Measurements from ENCODE around the gene MAD2L2.

MAD2L2 gene

GRCh38 chr1:11682287-11682771 is 1.4 kb upstream of the MAD2L2 start:
- no peak for DNase-seq (ENCODE audit: low read depth)

DNA sequence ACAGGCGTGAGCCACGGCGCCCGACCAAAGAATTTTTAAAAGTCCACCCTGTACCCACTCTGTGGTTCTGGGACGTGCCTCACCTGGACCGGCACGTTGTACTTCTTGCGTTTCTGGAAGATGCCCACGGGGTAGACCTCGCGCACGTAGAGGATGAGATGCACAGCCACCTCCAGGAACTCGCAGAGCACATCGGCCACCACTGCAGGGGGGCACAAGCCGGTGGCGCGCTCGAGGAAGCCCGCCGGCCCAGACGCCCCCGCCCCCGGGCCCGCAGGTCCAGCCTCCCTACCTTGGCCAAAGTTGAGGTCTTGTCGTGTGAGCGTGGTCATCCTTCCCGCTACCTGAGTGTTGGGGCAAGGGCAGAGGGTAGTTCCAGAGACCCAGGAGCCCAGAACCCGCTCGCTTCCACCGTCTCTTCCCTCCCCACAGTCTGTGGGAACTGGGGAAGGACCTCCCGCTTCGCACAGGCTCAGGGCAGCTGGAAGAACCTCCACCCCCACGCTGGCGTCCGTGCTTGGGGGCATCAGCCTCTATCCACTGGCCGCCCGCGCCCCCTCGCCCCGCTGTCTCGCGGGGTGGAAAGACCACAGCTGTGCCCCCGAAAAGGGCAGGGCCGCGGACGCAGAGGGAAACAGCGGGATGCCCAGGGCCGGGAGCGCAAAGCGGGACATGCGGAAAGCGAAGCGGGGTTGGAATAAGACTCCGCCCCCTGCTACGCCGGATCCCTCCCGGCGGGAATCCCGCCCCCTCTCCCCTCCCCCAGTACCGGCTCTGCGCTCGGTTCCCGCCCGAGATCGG is 478 bp downstream of the MAD2L2 start:
- DNase-seq (ENCODE audit: low read depth) = no peak

GRCh38 chr1:11678442-11678841 is 2.5 kb downstream of the MAD2L2 start:
- no peak for DNase-seq (ENCODE audit: low read depth)

DNA sequence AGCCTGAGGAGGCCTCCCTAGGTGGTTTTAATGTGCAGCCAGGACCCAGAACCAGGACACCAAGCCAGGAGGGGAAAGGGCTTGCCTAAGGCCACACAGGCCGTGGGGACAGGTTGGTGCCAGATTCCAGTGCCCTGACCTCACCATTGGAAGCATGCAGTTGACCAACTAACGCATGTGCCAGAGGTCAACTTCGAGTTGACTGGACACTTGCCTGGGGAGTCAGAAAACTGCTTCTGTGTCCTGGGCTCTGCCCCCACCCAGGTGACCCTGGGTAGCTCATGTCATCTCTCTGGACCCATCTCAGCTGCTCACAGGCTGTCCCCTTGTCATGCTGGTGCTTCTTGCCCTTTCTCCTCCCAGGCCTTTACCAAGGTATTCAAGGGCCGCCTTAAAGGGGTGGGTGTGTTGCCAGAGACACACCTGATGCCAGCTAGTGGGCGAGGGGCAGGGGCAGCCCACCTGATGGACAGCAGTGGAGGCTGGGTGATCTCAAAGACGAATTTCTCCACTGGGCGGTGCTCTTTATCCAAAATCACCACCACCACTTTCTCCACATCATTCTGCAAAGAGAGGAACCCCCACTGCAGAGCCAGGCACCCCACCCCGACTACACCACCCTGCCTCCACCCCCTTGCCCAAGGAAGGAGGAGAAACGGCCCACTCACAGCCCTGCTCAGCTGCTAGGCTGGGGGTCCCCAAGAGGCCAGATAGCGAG is 4.4 kb downstream of the MAD2L2 start:
- no peak for DNase-seq (ENCODE audit: low read depth)

DNA sequence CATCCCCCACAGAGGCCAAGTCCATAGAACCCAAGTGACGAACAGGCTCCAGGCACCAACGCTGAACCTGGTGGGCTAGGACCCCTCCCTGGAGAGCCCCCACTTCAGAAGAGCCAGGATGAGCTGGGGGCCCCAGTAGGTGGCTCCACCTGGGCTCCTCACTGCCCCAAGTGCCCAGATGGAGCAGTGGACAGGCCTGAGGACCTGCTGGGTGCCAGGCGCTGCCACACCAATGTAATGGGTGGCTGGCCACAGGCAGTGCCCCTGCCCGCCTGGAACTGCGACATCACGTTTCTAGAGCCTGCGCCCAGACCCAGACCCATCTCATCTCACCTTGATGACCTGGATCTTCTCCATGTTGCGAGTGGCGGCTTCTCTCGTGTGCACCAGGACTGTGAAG is 5.6 kb downstream of the MAD2L2 start:
- no peak for DNase-seq (ENCODE audit: low read depth)

DNA sequence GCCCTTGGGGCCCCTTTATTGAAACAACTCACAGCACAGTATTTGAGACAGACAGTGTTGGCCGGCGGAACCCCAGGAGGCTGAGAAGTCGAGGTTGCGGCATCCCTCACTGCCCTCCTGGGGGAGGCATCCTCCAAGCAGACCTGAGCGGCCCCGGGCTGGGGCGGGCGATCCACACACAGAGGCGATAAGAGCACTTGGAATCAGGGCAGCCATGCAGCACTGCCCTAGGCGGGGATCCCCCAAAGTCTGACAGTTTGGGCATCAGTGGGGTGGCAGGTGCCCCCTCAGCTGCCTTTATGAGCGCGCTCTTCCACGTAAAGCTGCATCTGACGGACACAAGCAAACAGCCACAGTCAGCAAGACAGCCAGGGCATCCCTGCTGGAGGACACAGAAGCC is 6.5 kb downstream of the MAD2L2 start:
- DNase-seq (ENCODE audit: low read depth) = no peak

- DNase-seq (ENCODE audit: low read depth) = no peak
Observed at GRCh38 chr1:11673089-11673769, 7.7 kb downstream of the MAD2L2 start.

GRCh38 chr1:11671544-11672286 is 9.2 kb downstream of the MAD2L2 start:
- no peak for DNase-seq (ENCODE audit: low read depth)

DNA sequence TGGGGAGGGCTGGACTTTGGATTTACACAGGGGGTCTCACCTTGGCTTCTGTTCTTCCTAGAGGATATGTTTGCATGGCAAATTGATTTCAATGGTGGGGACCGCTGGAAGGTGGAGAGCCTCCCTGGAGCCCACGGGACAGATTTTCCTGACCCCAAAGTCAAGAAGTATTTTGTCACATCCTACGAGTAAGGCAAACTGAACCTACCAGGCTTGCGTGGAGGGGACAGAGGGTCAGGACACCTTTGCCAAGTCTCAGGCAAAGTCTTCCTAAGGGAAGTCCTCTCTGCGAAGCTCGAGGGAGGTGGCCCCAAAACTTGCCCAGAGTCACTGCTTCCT is 9.8 kb downstream of the MAD2L2 start:
- no peak for DNase-seq (ENCODE audit: low read depth)

GRCh38 chr1:11670747-11671146 is 10.2 kb downstream of the MAD2L2 start:
- DNase-seq (ENCODE audit: low read depth) = no peak

GRCh38 chr1:11668516-11668915 is 12.4 kb downstream of the MAD2L2 start:
- no peak for DNase-seq (ENCODE audit: low read depth)

DNA sequence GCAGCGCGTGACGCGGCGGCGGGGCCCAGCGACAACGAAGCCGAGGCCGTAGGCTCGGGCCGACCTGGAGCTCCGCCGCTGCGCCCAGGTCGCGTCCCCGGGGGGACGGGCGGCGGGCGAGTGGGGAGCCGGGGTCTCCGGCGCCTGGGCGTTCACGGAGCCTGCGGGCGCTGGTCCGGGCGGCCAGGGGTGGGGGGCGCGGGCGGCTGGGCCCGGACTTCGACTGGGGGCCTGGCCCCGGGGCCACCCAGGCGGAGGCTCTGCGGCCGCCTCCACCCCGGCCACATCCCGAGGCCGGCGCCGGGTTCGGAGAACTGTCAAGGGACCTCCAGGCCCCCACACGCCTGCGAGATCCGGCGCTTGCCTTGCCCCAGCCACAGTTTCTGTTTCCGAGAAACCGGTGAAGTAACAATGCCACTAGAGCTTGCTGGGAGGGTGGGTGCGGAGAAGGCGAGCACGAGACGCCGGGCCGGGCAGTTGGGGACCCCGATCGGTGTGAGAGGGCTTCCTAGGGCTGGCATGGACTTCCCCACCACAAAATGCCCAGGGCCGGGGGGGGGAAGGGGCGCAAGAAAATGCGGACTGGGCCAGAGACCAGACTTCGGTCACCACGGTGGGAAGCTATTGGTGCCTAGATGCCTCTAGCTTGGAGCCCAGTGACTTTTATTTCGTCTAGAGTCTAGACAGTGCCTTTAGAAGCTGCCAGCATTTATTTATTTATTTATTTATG is 16.4 kb downstream of the MAD2L2 start:
- no peak for DNase-seq (ENCODE audit: low read depth)

DNA sequence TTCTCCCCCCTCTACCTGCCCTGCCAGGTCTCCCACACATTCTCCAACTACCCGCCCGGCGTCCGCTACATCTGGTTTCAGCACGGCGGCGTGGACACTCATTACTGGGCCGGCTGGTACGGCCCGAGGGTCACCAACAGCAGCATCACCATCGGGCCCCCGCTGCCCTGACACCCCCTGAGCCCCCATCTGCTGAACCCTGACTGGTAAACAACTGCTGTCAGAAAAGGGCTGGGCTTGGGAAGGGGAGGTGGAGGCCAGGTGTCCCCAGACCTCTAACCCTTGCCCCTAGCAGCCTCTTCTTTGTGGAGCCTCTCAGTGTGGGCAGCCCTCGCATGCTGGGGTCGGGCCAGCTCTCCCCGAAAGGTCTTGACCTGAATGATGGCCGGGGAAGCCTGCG is 19.8 kb downstream of the MAD2L2 start:
- no peak for DNase-seq (ENCODE audit: low read depth)

- DNase-seq (ENCODE audit: low read depth) = no peak
Observed at GRCh38 chr1:11659748-11660147, 21.2 kb downstream of the MAD2L2 start.

- DNase-seq (ENCODE audit: low read depth) = no peak
Observed at GRCh38 chr1:11658542-11658941, 22.4 kb downstream of the MAD2L2 start.

GRCh38 chr1:11657654-11658053 is 23.3 kb downstream of the MAD2L2 start:
- no peak for DNase-seq (ENCODE audit: low read depth)

GRCh38 chr1:11654939-11655808 is 25.8 kb downstream of the MAD2L2 start:
- DNase-seq (ENCODE audit: low read depth) = no peak

DNA sequence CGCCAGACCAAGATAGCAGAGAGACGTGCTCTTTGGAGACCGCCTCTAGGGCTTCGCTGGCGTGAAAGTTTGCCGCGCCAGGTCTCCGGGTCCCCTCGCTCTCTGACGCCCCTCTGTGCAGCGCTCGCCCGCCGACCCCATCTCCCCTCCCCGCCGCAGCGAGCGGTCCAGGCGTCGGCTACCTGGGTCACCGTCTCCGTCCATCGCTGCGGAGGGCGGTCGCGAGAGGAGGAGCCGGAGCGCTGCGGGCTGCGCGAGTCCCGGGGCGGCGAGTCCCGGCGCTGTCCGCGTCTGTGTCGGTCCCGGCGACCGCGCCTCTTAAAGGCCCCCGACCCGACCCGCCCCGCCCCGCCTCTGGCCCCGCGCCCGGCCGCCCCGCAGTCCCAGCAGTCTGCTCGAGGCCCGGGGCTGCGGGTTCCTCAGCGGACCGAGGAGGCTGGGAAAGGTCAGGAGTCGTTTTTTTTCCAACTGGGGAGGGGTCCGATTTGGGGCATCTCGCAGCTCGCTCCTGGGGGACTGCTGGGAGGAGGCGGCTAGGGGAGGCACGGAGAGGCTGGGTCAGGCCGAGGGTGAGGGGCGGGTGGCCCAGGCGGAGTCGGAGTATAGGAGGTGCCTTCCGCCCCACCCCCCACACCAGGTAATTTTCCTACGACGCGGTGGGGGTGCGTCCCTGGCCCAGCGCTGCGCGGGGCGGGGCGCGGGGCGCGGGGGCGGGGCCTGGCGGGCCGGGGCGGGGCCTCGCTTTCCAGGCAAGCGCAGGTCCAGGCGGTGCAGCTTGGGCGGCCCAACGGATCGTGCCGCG is 26.6 kb downstream of the MAD2L2 start, which contains the start of the genes FBXO2 and FBXO44:
Gene FBXO2 (minus strand): TSS at position 293 of the 802 bp plus-strand sequence. CDS start 89 bp downstream, at position 204.
Gene FBXO44 (plus strand): TSS at position 741 of the 802 bp plus-strand sequence. CDS start 959 bp downstream, outside the sequence.
- DNase-seq (ENCODE audit: low read depth) = no peak

DNA sequence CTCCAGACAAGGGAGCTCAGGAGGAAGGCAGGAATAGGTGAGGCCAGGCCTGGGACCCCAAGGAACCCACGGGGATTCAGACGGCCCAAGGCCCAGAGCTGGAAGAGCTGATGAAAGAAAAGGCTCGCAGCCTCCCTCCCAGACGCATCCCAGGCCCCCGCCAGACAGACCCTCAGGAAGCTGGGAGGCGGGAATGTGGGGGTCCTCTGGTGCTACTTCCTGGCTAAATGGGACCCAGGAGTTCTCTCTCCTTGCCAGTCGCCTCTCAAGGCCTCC is 27.1 kb downstream of the MAD2L2 start:
- no peak for DNase-seq (ENCODE audit: low read depth)

Data from non-pigmented ciliary epithelial cell (primary cell).